ENCODE measurements around the gene GRIA3.
A peak's percentile ranks its signal among the peaks of the same experiment; 100 is the strongest.

The GRIA3 gene

DNA sequence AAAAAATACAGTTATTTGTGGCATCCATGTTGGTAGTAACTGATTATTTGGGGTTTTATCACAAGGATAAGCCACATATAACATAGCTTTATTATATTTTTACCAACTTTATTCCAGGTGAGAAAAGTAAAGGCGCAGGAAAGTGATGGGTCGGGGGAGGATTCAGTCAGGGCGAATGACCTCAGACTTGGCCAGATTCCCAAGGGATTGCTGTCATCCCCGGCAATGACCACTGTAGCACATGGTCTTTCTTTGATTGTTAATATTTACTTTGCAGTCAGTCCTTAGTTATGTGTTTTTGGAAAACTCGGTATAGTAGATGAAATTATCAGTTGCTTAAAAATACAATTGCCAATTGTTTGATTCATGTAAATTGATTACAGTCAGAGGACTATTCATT, 17.6 kb downstream of the GRIA3 start:
- no peak for DNase-seq

DNA sequence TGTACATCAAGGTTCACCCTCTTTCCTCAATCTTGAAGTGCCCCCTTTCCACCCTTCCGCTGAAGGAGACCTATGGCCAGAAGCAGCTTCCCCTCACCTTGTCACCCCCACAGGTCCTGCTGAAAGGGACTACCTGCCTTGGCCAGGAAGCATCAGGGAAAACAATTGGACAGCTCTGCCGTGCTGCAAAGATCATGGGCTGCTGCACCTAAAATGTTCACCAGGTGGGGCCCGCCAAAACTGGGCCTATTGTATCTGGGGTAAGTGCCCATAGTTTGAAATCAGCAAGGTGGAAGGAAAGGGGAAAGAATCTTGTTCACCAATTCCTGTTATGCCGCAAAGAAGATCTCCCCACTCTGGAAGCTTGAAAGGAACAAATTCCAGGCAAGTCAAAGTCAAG, 18.4 kb downstream of the GRIA3 start:
- no peak for DNase-seq

DNA sequence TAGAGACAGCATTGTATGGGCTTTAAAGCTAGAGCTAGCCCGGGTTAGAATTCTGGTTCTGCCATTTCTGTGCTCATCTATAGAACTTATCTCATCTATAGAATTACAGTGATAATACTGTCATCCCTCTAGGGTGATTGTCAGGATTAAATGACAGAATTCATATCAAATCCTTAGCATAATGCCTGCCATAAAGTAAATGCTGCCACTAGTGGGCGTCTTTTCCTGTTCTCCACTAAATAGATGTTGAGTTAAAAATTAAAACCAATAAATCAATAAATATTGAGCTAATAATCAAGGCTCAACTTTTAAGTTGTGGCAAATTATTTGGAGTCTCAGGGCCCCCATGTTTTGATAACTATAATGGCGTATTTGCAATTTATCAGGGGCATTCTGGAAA, 19.7 kb downstream of the GRIA3 start:
- DNase-seq: no peak

DNA sequence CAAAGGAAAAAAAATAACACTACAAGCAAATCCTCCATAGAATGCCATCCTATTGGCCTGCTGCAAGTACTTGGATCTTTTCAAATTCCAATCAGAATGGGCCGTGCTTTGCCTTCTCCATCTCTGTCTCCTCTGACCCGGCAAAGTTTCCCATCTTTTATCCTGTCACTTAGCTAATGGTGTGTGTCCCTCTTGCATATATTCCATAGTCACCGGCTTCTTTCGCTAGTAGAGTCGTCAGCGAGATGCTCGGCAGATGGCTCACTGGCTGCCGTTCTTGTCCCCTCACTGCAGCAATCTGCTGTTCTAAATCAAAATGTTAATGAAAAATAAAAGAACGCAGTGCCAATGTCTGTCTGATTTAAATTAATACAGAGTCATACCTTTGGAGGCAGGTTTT, 22.1 kb downstream of the GRIA3 start:
- no peak for DNase-seq

DNA sequence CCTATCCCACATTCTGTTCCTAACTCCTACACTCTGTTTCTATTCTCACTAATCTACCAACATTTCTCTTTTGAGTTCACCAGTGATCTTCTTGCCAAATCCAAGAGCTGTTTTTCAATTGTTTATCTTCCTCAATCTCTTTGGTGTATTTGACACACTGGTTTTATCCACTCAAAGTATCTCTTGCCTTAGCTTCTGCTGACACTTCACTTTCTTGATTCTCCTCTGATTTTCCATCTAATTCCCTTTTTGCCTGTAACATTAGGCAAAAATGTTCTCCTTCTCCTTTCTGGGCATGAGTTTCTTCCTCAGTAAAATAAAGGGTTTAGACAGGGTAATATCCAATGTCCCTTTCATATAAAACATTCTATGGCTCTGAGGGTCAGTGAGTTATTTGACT, 26.2 kb downstream of the GRIA3 start:
- no peak for DNase-seq

DNA sequence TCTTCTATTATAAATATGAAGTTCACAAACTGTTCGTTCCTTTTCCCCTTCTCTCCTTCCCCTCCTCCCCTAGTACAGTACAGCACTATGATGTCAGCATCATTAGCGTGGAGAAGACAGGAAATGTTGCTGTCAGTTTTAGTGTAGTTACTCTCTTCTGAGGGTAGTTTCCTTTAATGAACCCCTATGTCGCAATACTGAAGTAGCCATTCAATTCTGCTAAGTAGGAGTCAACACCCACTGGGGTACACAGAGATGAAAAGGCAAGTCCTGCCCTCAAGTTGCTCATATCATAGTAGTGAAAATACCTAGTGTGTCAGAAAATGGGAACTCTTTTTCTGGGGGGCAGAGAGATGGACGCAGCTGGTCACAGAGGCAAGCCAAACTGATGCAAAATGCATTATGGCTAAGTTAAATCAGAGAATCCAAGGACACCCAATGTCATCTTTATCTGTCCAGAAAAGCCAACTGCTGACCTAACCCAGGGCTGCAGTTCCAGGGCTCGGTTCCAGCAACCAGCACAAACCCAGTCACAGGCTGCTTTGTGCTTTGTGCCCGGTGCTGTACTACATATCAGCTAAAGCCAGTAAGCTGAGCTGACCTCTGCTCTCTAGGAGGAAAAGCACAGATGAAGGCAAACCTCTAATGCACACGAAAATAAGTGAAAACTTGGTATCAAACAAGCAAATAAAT, 31.5 kb downstream of the GRIA3 start:
- DNase-seq: no peak

DNA sequence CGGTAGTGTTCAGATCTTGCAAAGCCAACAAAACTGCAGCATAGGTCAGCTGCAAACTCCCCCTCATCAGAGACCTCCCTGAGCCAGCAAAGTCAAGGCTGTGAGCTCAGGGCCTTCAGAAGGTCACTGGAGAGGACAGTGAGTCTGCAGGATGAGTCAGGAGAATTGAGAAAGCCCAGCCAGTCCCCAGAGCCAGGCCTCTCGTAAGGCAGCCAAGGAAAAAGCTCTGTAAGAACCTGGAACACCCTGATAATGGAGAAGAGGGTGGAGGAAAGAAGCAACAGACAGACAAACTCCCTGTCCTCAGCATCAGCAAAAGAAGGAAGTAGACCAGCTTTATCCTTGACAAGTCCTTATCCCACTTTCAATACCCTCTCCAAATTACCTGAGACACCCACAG, 33.0 kb downstream of the GRIA3 start:
- DNase-seq: no peak

DNA sequence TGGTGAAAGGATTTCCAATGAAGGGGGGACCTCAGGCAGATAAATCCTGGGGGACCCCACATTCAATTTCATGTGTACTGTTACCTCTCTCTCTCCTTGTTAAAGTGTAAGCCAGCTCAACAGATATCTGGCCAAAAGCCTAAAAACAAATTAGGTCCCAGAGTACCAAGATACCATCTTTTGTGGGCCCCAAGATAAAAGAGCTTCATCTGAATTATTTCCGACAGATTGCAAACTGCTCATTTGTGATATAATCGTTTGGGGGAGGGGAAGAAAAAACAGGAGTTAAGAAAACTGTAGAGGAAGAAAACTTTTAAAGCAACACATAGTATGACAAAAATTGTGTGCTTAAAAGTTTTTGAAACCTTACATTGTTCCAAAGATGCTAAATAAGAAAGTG, 33.6 kb downstream of the GRIA3 start:
- no peak for DNase-seq

DNA sequence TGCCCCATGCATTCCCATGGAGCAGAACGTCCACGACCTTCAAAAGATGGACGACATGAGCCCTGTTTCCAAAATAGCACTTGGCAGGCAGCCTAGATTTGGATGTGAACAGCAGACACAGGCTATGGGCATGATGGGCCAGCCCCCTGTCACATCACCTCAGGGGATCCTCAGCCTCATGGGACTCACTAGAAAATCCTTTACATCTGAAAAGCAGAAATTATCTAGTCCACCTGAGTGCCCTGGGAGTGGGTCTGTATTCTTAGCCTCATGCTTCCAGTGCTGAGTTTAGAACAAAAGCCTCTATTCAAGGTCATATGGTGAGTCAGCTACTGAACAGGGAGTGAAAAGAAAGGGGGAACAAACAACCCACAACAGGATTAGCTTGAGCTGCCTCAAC, 35.8 kb downstream of the GRIA3 start:
- no peak for DNase-seq

DNA sequence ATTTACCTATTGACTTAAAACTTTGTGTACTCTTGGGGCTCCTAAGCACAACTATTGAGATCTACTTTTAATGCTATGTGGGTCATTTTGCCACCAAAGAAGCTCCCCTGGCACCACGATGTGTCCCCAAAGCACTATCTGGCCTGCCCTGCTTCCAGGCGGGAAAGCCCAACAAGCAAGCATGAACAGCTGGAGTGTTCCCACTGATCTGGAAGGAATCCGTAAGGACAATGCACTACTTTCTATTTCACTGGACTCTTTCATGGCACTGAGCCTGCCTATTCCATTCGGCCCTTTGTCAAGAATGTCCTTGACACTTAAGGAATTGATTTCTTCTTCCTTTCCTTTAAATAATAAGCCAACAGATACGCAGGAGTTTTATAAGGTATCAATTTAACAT, 38.8 kb downstream of the GRIA3 start:
- no peak for DNase-seq

DNA sequence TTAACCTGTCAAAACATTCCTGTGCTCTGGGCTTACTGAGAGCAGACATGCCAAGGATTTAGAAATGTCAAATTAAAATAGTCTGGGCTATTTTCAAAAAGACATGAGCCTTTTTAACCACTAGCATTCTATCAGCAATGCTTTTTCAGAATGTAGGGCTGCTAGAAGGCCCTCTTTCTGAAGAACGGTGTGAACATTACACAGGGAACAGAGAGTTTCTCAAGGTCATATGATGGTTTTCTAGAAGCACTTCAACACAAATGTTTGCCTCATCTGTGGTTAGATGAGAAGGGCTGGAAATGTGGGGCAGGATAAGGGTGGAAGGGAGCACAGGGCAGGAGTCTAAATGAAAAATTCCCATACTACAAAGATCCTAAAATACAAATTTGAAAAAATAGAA, 39.3 kb downstream of the GRIA3 start:
- no peak for DNase-seq

DNA sequence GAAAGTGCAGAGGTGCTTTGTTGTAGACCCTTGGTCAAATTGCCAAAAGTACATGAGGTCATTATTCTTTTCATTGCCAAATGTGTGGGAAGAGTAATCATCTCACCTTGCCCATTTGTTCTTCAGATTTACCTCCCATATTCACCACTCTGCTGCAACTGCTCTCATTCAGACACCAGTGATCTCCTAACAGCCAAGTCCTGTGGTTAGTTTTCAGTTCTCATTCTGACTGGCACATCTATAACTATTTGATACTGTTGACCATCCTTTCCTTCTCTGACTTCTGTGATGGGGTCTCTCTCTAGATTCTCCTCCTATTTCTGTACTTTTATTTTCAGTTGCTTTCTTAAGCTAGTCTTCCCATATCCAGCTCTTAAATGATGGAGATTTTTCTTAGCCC, 39.8 kb downstream of the GRIA3 start:
- DNase-seq: no peak

DNA sequence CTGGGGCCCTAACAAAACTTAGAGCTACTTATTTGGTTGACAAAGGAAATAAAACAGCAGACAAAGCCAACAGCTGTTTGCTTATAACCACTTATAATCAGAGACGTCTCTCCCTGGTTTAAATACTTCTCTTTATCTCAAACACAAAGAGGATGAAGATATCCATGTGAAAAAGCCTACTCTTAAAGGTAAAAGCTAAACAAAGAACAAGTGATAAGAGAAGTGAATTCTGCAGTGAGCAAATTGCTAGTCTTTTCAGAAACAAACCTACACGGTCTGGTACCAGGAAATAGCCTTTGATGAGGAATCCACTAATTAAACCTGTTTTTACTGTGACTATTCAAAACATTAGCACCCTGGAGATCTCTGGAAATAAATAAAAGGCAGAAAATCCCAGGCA, 46.7 kb downstream of the GRIA3 start:
- DNase-seq: no peak

DNA sequence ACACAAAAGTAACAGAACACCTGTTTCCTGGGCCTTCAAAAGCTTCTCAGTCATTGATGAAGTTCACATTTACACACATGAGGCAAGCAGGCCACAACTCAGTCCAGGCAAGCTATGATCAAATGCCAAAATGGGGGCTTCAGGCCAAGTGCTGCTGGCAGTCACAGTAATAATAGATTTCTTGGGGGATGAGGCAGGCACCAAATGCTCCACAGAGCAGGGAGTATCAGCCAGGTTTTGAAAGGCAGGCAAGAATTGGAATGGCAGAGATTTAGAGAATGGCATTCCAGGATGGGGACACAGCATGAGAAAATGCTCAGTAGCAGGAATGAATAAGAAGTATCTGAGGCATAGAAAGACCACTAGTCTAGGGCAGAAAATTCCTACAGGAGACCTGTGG, 52.8 kb downstream of the GRIA3 start:
- no peak for DNase-seq

DNA sequence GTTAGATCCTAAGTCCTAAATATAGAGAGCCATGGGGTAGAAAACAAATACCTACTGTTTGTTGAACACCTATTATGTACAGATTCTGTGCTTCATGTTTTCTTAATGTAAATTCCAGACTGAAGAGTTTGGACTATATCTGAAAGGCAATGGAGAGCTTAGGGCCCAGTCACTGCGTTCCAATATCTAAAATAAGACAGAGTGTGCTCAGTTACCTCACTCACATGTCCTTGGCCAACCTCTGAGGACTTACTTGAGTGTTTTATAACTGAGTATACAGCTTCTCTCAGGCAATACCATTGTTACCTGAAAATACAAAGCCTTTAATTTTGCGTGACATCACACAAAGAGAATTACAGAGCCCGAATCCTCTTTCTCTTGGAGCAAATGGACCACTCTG, 53.2 kb downstream of the GRIA3 start:
- no peak for DNase-seq

DNA sequence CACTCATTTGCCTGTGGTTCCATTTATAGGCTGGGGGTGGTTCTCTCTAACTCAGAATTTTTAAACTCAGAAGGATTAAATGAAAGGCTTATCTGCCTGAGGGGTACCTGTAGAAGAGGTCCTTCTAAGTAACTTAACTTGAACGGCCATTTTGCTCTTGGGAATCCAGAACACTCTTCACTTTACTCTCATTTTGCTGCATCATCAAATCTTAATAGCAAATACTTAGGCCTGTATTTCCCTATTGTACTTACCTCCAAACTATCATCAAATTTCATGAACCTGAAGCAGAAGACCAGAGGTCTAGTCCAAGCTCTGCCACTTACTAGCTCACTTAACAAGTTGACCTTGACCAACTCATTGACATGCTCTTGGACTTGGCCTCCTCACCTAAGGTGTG, 70.4 kb downstream of the GRIA3 start:
- no peak for DNase-seq

DNA sequence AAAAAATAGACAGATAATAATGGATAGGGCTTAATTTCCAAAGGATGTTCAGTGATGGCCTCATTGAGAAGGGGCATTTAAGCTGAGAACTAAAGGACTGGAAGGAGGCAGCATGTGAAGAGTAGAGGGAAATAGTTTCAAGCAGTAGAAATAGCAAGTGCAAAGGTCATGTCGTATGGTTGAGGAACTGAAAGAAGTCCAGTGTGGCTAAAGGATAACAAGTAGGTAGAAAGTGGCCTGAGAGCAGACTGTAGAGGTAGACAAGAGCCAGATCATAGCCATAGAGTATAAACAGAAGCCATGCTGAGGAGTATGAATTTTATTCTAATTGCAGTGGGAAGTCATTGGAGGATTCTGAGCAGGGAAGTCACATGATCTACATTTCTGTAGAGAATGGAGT, 72.3 kb downstream of the GRIA3 start:
- no peak for DNase-seq

DNA sequence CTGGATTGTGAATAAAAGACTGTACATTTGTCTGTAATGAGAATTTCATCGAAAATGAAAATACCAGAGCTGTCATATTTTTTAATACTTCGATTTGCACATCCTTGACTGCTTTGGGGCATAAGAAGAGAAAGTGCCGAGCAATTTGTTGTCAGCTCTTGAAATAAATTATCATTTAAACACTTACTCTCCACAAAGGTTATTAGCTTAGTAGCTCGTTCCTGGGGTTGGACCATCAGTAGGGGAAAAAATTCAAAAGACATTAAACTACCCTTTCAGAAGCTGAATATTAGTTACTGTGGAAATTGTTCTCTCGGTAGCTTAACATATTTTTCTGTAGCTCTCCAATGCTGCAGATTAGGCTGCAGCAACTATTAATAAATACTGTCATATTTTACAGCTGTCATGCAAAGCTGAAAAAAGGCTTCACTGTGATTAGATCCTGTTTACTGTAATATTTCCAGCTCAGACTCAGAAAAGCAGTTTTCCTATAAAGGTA, 76.9 kb downstream of the GRIA3 start:
- DNase-seq: no peak

DNA sequence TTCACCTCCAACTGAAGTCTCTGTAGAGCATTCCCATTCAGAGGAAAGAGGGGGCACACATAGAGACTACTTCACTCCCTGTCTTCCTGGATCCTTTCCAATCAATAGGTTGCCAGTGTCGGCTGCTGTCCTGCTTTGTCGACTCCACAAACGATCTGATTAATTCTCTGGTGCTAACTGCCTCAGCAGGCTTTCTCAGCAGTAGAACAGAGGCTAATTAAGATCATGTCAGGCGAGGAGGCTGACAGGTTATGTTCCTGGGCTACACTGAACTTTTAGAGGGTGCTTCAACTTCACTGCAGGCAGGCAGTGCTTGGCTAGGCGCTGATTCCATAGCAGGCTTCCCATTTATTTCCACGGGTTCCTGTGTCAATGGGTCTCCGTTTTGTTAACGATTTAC, 79.2 kb downstream of the GRIA3 start:
- DNase-seq: peak; percentile 8

DNA sequence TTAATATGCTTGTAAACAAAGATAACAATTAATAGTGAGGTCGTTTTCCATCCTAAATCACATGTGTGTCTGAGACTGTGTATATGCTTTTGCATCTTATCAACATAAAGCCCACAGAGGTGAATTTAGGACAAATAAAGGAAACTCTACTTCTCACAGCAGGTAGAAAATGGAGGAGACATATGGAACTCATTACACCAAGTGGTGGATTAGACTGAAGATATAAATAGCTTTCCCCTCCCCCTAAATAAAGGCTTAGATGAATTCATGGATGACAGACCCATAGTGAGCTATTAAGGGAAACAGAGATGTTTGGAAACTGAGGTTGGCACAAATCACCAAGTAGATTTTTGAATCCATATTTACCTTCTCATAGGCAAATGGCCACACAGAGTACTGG, 79.7 kb downstream of the GRIA3 start:
- peak; percentile 14 for DNase-seq

DNA sequence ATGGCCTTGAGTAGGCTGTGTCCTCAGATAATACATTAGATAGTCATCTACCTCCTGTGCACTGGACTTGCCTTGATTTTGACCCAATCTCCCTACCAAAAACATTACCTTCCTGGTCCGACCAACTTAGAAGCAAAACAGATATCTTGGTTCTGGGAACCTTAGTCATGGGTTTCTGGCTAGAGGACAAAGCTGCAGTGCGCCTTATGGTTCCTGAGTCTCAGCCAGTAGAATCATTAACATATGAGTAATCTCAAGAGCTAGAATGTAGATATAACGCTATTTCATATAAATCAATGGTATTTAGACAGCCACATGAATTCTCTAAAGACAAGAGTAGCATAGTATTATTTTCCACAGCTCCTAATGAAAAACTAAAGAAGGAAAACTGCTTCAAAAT, 83.1 kb downstream of the GRIA3 start:
- DNase-seq: no peak

DNA sequence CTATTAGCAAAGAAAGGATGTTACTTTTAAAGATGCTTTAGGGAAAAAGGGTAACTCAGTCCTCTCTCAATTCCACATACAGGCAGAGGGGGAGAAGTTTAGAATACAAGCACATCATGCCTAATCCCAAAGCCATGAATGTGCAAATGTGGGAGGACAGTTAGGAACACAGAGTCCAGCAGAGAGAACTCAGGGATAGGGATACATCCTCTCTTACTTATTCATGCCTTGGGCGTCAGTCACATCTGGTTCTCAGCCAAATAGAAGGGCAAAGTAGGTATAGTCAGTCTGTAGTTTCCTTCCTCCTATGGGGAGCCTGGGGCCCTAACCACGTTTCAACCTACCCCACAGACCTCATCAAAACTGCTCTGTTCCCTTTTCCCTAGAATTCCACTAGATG, 87.8 kb downstream of the GRIA3 start:
- no peak for DNase-seq

DNA sequence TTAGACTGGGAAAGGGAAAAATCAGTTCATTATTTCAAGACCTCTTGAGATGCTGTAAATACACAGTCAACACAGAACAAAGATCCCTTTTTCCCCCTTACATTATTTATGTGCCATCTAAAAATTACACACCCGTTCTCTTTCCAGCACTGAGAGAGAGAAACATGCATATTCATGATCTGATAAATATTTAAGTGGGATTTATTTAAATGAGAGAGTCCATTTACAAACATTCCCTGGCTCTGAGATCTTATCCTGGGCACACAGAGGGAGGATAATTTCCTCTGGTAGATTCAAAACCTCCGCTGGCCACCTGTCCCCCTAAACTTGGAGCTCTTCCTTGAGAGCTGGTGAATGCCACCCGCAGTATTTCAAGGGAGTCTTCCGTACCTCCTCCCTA, 88.6 kb downstream of the GRIA3 start:
- DNase-seq: no peak

DNA sequence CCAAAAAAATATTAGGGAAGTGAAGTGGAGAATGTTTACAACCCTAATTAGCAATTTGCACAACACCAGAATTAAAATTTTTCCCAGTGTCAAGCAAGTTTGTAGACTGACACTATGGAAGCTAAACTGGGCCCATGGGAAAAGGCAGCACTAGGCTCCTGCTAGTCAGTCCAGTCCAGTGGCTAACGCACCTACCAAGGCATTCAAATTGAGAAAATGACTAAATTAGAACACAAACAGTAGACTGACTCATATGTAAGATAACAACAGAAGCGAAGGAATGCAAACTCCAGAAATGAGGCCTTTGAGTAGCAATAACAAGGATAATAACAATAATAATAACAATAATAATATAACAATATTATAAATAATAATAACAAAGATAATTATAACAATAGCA, 90.7 kb downstream of the GRIA3 start:
- DNase-seq: no peak

DNA sequence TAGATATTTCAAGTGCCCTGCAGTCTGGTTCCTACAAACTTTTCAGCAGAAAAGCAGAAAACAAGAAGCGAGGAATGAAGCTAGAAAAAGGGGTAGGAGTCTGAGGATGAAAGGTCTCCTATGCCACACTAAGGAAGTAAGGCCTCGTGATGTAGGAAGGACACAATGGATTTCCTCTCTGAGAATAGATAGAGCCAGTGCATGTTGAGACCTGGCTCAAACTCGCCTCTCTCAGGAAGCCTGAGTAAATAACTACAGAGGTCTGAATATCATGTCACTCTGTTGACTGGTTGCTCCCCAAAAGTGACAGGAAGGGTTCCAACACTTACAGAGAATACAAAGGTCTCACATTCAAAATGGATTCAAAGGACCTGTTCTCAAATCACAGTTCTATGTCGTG, 93.3 kb downstream of the GRIA3 start:
- DNase-seq: no peak

DNA sequence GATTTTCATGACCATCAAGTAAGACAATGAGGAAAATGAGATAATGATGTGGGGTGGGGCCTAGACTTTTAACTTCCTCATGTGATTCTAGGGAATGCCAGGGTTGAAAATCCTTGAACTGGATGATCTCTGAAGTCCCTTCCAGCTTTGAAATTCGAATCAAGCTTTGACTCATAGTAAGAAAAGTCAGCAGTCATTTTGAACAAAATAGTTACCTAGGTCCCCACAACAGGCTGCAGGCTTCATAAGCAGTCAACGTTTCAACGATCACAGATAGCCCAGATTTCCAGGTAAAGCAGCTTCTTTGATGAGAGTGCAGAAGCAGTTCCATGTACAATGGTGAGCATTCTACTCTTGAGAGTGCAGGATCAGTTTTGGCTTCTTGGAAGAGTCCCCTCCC, 93.7 kb downstream of the GRIA3 start:
- no peak for DNase-seq

All from NCI-H1092 treated with DMSO at 0.1 percent for 48 hours (cell line).